Astrocyte of the cerebellum (primary cell): ENCODE data around the gene NUBPL.

ENCODE experiments used
- DNase-seq: peaks from one replicate; pipeline ENCODE4 v3.0.0-alpha.2; 2011; ENCODE audit warnings: low read depth
- H3K4me3 ChIP-seq: 2 replicates; pipeline ENCODE4 v1.5.1; 2011; ENCODE audit warnings: mild to moderate bottlenecking, low read depth, low read length, moderate library complexity
- in situ Hi-C: cut with HindIII; loops from 2 replicates; pipeline ENCODE4 v1.10.0; 2017; ENCODE audit warnings: low sequenced_read_pairs
- TF ChIP-seq, protein P1 (sequence below): IDR thresholded peaks from 2 replicates; pipeline ENCODE4 v1.5.1; 2012; ENCODE audit warnings: low read length, low read depth, moderate library complexity, mild to moderate bottlenecking; ENCODE audit errors: missing control alignments

Gene NUBPL

DNA sequence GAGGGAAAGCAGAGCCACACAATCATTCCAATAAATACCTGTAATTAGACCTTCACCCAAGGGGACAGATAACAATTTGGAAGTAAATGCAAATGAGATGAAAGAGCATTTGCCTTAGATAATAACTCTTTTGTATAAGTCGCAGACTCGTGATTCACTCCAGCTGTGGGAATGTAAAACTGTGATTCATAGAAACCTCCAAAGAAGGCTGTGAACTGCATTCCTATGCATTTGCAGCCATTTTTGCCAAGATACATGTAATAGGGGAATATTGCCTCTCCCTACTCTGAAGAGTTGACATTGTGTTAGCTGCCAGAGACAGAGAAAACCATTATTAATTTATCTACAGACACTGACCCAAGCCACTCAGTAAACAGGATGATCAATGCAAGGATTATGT, 334.0 kb downstream of the NUBPL start:
- TF ChIP-seq, protein P1, sequence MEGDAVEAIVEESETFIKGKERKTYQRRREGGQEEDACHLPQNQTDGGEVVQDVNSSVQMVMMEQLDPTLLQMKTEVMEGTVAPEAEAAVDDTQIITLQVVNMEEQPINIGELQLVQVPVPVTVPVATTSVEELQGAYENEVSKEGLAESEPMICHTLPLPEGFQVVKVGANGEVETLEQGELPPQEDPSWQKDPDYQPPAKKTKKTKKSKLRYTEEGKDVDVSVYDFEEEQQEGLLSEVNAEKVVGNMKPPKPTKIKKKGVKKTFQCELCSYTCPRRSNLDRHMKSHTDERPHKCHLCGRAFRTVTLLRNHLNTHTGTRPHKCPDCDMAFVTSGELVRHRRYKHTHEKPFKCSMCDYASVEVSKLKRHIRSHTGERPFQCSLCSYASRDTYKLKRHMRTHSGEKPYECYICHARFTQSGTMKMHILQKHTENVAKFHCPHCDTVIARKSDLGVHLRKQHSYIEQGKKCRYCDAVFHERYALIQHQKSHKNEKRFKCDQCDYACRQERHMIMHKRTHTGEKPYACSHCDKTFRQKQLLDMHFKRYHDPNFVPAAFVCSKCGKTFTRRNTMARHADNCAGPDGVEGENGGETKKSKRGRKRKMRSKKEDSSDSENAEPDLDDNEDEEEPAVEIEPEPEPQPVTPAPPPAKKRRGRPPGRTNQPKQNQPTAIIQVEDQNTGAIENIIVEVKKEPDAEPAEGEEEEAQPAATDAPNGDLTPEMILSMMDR: no peak
- in situ Hi-C loops: no loop called here
- no peak overlapping the region for H3K4me3 ChIP-seq
- peak; percentile 38 for DNase-seq

DNA sequence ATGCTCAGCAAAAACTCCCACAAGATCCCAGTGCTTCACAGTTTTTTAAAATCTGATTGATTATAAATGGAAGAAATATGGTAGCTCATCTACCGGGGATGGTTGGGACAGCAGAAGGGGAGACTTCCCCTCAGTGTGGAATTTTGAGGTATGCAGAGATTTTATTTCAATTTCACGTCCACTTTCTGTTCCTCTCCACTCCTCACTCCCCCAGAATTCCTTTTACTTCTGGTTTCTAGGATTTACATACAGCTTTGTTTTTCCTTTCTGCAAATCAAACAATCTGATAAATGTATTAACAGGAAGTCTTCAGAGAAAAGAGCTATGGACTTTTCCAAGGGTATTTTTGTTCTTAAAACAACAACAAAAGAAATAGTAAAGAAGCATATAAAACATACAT, 334.4 kb downstream of the NUBPL start:
- H3K4me3 ChIP-seq: no peak overlapping the region
- TF ChIP-seq, protein P1: no peak
- in situ Hi-C loops: no loop called here
- no peak for DNase-seq

DNA sequence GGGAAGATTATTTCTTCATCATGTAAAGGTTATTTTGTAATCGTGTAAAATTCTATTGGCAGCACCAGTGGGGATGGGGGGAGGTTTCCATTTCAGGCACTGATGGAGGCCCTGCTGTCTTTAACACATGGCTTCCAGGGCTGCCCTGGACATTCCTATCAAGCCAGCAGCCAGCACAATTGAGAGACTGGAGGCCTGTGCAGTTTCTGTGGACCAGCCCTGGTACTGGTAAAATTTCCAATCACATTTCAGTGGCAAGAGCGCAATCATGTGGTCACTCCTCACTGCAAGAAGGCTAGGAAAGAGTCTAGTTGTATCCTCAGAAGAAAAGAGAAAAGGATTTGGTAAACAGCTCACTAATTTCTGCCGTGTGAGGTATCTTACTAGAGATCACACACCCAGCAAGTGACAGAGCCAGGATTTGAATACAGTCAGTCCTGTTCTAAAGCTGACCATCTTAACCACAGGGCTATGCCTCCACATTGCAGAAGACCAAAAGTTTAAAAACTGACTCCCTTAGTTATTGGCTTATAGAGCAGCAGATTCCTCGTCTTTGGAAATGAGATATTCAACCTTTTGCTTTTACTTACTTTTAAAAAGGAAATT, 336.5 kb downstream of the NUBPL start:
- in situ Hi-C loops: no loop called here
- TF ChIP-seq, protein P1: no peak
- DNase-seq: no peak
- H3K4me3 ChIP-seq: no peak overlapping the region

DNA sequence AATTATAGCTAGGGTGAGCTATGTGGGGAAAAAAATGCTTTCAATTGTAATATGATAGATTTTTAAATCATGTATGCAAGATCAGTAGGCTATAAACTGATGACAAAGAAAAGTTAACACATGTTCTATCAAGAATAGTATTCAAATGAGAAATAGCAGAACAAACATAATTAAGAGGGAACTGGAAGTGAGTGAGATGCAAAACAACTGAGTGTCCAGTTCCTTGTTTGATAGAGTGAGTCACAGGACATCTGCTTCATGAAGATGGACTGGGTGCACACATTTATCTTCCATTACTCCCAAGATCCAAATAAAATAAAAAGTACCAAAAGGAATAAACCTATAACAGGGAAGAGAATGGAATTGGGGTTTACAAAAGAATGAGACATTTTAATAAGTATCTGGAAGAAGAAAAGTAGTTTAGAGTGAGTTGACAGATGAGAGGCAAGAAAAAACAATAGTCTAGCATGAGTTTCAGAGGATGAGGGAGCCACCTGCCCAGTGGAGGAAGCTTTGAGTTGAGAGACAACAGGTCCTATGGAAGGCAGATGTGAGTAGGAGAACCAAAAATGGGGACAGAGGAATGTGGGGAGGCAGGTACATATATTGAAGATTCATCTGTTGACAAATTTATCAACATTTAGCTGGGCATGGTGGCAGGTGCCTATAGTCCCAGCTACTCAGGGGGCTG, 337.8 kb downstream of the NUBPL start:
- no peak overlapping the region for H3K4me3 ChIP-seq
- TF ChIP-seq, protein P1: no peak
- no peak for DNase-seq
- in situ Hi-C loops: no loop called here

DNA sequence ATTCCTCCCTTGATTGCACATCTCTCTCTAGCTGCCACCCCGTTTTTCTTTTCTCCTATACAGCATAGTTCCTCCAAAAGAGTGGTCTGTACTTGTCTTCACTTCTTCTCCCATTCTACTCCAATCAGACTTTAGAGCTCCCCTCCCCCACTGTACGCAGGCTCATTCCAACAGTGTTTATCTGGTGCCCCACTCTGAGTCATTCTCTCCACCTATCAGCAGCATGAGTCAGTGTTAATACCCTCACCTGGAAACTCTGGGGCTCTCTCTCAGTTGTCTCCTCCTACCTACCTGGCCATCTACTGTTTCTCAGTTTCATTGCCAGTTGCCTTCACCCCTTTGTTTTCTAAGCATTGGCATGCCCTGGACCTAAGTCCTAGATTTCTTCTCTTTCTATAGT, 340.8 kb downstream of the NUBPL start:
- no peak overlapping the region for H3K4me3 ChIP-seq
- TF ChIP-seq, protein P1: no peak
- DNase-seq: no peak
- in situ Hi-C loops: no loop called here

DNA sequence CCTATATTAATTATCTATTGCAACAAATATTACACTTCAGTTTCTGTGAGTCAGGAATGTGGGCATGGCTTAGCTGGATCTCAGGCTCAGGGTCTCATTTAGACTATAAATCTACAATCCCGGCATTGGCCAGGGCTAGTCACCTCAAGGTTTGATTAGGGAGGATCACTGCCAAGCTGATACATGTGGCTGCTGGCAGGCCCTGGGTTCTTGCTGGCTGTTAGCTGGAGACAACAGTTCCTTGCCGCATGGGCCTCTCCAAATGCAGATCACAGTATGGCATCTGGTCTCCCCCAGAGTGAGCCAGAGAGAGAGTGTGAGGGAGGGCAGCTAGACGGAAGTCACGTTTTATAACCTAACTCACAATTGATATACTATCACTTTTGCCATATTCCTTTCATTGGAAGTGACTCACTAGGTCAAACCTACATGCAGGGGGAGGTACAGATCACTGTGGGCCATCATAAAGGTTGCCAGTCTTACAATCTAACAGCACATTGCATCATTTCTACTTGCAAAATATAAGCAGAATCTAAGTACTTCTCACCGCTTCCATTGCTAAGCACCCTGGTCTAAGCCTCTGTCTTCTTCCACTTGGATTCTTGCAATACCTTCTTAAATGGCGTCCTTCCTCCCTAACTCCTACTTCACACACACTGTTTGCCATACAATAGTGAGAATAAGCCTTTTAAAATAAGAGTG, 341.9 kb downstream of the NUBPL start:
- H3K4me3 ChIP-seq: no peak overlapping the region
- TF ChIP-seq, protein P1: no peak
- in situ Hi-C loops: no loop called here
- DNase-seq: no peak
